ENCODE results near the gene UBE2L6.

- TF ChIP-seq JUN (IDR thresholded peaks at IDR 0.05) (no peak), E2F6 (IDR thresholded peaks at IDR 0.05; ENCODE audit: borderline replicate concordance, low read depth) (no peak), RCOR1 (IDR thresholded peaks at IDR 0.05; ENCODE audit: low read depth, low read length) (no peak), POLR2A (IDR thresholded peaks at IDR 0.05; ENCODE audit: low read length) (no peak), SREBF2 (IDR thresholded peaks at IDR 0.05) (no peak), SMC3 (IDR thresholded peaks at IDR 0.05) (no peak), MAX (IDR thresholded peaks at IDR 0.05) (no peak)
- TF ChIP-seq, protein P1, sequence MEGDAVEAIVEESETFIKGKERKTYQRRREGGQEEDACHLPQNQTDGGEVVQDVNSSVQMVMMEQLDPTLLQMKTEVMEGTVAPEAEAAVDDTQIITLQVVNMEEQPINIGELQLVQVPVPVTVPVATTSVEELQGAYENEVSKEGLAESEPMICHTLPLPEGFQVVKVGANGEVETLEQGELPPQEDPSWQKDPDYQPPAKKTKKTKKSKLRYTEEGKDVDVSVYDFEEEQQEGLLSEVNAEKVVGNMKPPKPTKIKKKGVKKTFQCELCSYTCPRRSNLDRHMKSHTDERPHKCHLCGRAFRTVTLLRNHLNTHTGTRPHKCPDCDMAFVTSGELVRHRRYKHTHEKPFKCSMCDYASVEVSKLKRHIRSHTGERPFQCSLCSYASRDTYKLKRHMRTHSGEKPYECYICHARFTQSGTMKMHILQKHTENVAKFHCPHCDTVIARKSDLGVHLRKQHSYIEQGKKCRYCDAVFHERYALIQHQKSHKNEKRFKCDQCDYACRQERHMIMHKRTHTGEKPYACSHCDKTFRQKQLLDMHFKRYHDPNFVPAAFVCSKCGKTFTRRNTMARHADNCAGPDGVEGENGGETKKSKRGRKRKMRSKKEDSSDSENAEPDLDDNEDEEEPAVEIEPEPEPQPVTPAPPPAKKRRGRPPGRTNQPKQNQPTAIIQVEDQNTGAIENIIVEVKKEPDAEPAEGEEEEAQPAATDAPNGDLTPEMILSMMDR (IDR thresholded peaks at IDR 0.05), result no peak
Measured at GRCh38 chr11:57596266-57596885, 28.9 kb upstream of the UBE2L6 start.

All from A549 (cell line).